T-helper 1 cell treated with Interleukin-12 subunit alpha and Interleukin-12 subunit beta and Interleukin-4 antibody, amounts not matched to agents 30 ng/mL and 1 ng/mL, for 36 hours (primary cell): ENCODE measurements around the gene LRRC3C. TPM values are rescaled to one million over a fixed set of nuclear protein-coding genes. Genes with fewer than 3 reads are reported as not detected.

Source experiments
- intact Hi-C: fragments of 100-400 bp; cut with micrococcal nuclease; formaldehyde crosslinking; loops from one replicate; pipeline ENCODE4 v1.15.1; 2024
- total RNA-seq: library from RNA; stranded (reverse); gene quantifications from 2 replicates; pipeline ENCODE4 v1.2.3, GENCODE V29; 2022

The LRRC3C gene
- total RNA-seq, 1 donor from 2014 or later: not detected

DNA sequence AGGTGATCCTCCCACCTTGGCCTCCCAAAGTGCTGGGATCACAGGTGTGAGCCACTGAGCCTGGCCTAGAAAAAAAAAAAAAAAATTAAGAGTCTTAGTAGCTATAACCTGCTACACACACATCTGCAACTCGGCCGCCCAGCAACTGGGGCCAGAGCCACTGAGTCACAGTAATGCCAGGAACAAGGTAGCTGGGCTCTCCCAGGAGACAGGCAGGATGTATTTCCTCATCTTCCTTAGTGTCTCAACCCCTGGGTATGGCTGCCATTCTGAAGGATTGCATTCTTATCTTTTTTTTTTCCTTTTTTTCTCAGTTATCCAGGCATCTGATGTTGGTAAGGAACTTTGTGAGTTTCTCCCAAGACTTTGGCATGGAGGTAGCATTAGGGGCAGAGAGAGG lies 46.0 kb downstream of the LRRC3C start:
- intact Hi-C loops: no loop called here

GRCh38 chr17:39974433-39974832 lies 46.9 kb downstream of the LRRC3C start:
- intact Hi-C loops: no loop called here

- intact Hi-C loops: no loop called here
These were observed 48.3 kb downstream of the LRRC3C start for GRCh38 chr17:39975801-39976200.

DNA sequence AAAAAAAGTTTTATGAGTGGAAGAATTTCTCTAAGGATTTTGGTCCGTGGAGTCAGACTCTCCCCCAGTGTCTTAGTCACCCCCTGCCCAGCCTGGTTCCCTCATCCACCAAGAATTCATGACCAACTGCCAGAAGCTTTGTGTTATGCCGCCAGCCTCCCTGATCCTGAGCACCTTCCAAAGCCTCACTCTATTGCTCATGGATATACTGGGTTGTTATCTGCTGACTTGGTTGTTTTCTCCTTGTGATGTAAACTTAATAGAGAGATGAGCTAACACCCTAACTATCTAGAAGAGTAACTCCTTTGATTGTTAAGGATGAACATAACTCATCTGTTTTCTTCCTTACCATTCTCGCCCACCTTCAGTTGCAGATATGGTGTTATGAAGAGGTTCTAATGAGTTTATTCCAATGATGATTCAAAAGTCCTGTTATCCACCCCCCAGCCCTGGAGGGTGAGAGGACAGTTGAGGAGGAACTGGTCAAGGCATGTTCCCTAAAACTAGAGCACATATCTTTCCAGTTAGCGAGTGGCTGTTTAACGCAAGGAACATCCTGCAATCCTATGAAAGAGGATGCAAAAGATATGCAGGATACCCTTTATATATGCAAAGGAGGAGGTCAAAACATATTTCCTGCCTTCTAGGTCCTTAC lies 51.6 kb downstream of the LRRC3C start:
- intact Hi-C loops: no loop called here

DNA sequence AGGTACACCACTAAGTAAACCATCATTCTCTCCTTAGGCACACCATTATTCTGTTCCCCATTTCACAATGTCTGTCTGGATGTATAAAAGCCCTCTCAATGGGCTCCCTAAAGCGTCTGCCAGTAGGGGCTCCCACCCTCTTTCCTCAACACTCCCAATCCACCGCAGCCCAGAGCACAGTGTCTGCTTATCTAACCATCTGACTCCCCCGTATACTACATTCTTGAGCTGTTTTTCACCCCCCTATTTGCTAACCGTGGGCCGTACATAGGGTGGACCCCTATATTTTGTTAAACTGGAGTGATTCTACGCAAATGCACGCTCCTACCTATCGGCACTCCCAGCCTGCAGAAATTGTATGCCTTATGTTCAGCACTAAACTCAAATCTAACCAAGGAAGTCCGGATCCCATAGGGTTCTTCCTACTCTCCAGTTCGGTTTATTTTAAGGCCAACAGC lies 52.4 kb downstream of the LRRC3C start:
- intact Hi-C loops: loop anchor here (1.0 to 10.0 kb wide), 19 partner anchors 21 to 1228 kb away; partner anchors contain the start of genes CASC3, FBXL20, LRRC3C and MED24

- intact Hi-C loops: loop anchor here (1.0 to 10.0 kb wide), 19 partner anchors 21 to 1228 kb away; partner anchors contain the start of genes CASC3, FBXL20, LRRC3C and MED24
These were observed 53.0 kb downstream of the LRRC3C start, which contains the start of gene PSMD3 for GRCh38 chr17:39980351-39981206. Gene PSMD3 (plus strand): TSS chr17:39980807. CDS start chr17:39980971, 164 bp downstream.

DNA sequence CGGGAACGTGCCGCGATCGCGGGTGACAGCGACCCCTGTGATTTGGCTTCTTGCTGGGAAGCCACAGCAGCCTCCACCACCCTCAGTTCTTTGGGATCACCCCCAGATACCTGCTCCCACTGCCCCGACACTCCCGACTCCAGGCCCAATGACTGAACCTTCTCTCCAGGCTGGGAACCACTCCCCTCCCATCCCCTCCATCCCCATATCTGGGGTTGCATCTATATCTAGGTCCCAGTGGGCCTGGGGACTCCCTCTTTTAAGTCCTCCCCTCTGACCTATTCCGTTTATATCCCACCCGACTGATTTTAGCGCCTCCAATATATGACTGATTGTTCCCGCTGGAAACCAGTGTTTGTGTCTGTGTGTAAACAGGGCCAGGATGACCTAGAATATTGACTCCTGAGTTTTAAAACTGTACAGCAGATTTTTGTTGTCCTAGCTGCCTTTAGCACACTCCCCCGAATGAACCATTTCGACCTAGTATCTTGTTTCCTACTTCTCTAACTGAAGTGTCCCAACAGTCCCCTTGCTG lies 53.7 kb downstream of the LRRC3C start:
- intact Hi-C loops: loop anchor here (2.0 to 10.0 kb wide), 3 partner anchors 46 to 579 kb away; partner anchors contain the start of gene FBXL20

- intact Hi-C loops: loop anchor here (2.0 to 10.0 kb wide), 3 partner anchors 45 to 580 kb away; partner anchors contain the start of gene FBXL20
These were observed 54.3 kb downstream of the LRRC3C start for GRCh38 chr17:39981766-39982375.

DNA sequence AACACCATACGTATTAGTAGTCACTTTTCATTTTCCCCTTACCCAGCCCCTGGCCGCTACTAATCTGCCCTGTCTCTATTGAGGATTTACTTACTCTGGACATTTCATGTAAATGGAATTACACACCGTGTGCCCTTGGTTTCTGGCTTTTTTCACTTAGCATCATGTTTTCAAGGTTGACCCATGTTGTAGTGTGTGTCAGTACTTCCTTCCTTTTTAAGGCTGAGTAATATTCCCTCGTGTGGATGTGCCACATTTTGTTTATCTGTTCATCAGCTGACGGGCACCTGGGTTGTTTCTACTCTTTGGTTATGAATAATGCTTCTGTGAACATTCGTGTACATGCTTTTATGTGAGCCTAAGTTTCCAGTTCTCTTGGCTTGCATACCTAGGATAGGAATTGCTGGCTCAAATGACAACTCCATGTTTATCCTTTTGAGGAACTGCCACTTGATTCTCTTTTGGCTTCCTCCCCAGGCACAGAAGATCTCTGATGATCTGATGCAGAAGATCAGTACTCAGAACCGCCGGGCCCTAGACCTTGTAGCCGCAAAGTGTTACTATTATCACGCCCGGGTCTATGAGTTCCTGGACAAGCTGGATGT lies 60.8 kb downstream of the LRRC3C start:
- intact Hi-C loops: loop anchor here (10.0 kb wide), 1 partner anchor 444 kb away; no protein-coding TSS in a partner anchor

DNA sequence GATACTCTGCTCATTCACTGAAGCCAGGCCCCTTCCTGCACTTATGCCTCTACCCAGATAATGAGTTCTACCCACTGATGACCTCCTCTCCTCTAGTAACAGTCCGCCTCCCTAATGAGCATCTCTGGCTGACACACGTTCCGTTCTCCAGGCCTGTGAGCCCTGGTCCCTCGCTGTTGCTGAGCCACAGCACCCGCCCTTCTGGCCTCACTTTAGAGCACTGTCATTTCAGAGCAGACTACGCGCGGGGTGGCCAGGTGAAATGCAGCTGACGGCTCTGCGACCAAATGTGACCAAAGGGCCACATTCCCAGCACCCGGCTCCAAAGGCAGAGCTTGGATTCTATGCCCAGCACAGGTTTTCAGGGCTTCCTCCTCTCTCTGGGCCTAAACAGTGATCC lies 66.9 kb downstream of the LRRC3C start:
- intact Hi-C loops: no loop called here

Other genes starting within 250 kb of the LRRC3C start
- gene PGAP3, start 239.7 kb upstream of the LRRC3C start, total RNA-seq: 22.1 and 22.2 TPM in 2 replicates
- 3.3 and 4.5 TPM in 2 replicates for gene ERBB2, start 227.7 kb upstream of the LRRC3C start, total RNA-seq
- gene MIEN1, start 197.2 kb upstream of the LRRC3C start, total RNA-seq: 45.6 and 46.4 TPM in 2 replicates
- gene GRB7, start 189.8 kb upstream of the LRRC3C start, total RNA-seq: 0.86 and 0.95 TPM in 2 replicates
- 36.1 and 37.6 TPM in 2 replicates for gene IKZF3, start 63.4 kb upstream of the LRRC3C start, total RNA-seq
- gene ZPBP2, start 59.5 kb upstream of the LRRC3C start, total RNA-seq: 0.22 TPM in 1 of 2 replicates, not detected in the other
- 87.5 and 92.1 TPM in 2 replicates for gene GSDMB, start 9.1 kb upstream of the LRRC3C start, total RNA-seq
- gene ORMDL3, start 131 bp upstream of the LRRC3C start, total RNA-seq: 243 and 250 TPM in 2 replicates
- gene GSDMA, start 35.3 kb downstream of the LRRC3C start, total RNA-seq: 2.5 and 2.8 TPM in 2 replicates
- gene PSMD3, start 53.1 kb downstream of the LRRC3C start, total RNA-seq: 130 and 132 TPM in 2 replicates
- not detected in 2 replicates for gene CSF3, start 87.7 kb downstream of the LRRC3C start, total RNA-seq
- gene MED24, start 126.7 kb downstream of the LRRC3C start, total RNA-seq: 90.9 and 107 TPM in 2 replicates
- gene THRA, start 135.2 kb downstream of the LRRC3C start, total RNA-seq: 1.6 and 1.8 TPM in 2 replicates
- gene NR1D1, start 172.9 kb downstream of the LRRC3C start, total RNA-seq: 3.3 and 3.7 TPM in 2 replicates
- gene MSL1, start 194.2 kb downstream of the LRRC3C start, total RNA-seq: 78.7 and 83.6 TPM in 2 replicates
- 90.5 and 95.1 TPM in 2 replicates for gene CASC3, start 212.8 kb downstream of the LRRC3C start, total RNA-seq
- 7.4 and 9.6 TPM in 2 replicates for gene RAPGEFL1, start 249.7 kb downstream of the LRRC3C start, total RNA-seq